HCT116 (cell line): ENCODE measurements around the gene NFIA. TPM values are rescaled to one million over a fixed set of nuclear protein-coding genes. Genes with fewer than 3 reads are reported as not detected.

Source experiments
- ATAC-seq: fragments of 200-7000 bp; cut with Tn5 transposase; 2 replicates; pipeline ENCODE4 v1.9.1; 2020; ENCODE audit warnings: mild to moderate bottlenecking, moderate library complexity
- BruUV-seq: library from RNA; stranded (reverse); fragments of 400-500 nt; replicated peaks from 2 replicates; lab custom pipeline; 2021; lab: Mats Ljungman, UMichigan
- CTCF ChIA-PET: fragments of 300-600 bp; sonication (Branson Sonifier 250); formaldehyde crosslinking; loops from one replicate; lab custom pipeline; 2021; ENCODE audit warnings: antibody characterized with exemption; lab: Charles Lee
- POLR2A ChIA-PET: fragments of 300-600, 350-600 bp; sonication (Branson Sonifier 250); formaldehyde crosslinking; loops from one replicate; lab custom pipeline; 2021; ENCODE audit warnings: antibody characterized with exemption; lab: Charles Lee
- RAD21 ChIA-PET, 2 experiments: fragments of 300-600 bp; sonication (Branson Sonifier 250); formaldehyde crosslinking; loops; one replicate each; lab custom pipeline; 2023; ENCODE audit warnings: low total read pairs in 2 of 2; ENCODE audit not compliant: uncharacterized antibody in 2 of 2, unreplicated experiment in 2 of 2, low non-redundant PET in 1 of 2; lab: Charles Lee
- DNase-seq: peaks from one replicate; pipeline ENCODE4 v3.0.0-alpha.2; 2010; ENCODE audit warnings: low read depth, low spot score
- H2AFZ ChIP-seq: fragments of 200-600 bp; shearing (Covaris generic), sonication (generic); 2 replicates; pipeline ENCODE4 v1.6.1; 2017; ENCODE audit warnings: low read depth, mixed run types, mixed read lengths, antibody characterized with exemption, low read length; ENCODE audit not compliant: poor library complexity, severe bottlenecking
- H3K27ac ChIP-seq: 2 replicates; pipeline ENCODE4 v1.5.1; 2012; ENCODE audit warnings: low read depth, low read length
- H3K27me3 ChIP-seq: fragments of 200-600 bp; sonication (generic); 2 replicates; pipeline ENCODE4 v1.6.1; 2016; ENCODE audit warnings: mixed run types, low read length, mixed read lengths; ENCODE audit not compliant: insufficient read depth
- H3K36me3 ChIP-seq, 2 experiments: fragments of 200-500 bp in 1 of 2; fragments of 200-600 bp in 1 of 2; sonication (Bioruptor generic) in 1 of 2; sonication (generic) in 1 of 2; 2 replicates each; pipeline versions ENCODE4 v1.5.1 to v1.6.1; 2014 to 2016; ENCODE audit warnings: low read length in 2 of 2, inconsistent platforms in 1 of 2, mixed read lengths in 1 of 2, mixed run types in 1 of 2; ENCODE audit not compliant: insufficient read depth in 2 of 2, control insufficient read depth in 1 of 2
- H3K4me1 ChIP-seq, 2 experiments: fragments of 200-600 bp in 1 of 2; sonication (generic) in 1 of 2; 2 replicates each; pipeline versions ENCODE4 v1.5.1 to v1.6.1; 2012 to 2017; ENCODE audit warnings: low read length in 2 of 2, inconsistent platforms in 1 of 2, mild to moderate bottlenecking in 1 of 2, mixed read lengths in 1 of 2, mixed run types in 1 of 2, moderate library complexity in 1 of 2; ENCODE audit not compliant: insufficient read depth in 2 of 2, control insufficient read depth in 1 of 2
- H3K4me2 ChIP-seq: fragments of 200-600 bp; sonication (generic); 2 replicates; pipeline ENCODE4 v1.6.1; 2017; ENCODE audit warnings: mixed run types, low read length, mixed read lengths
- H3K4me3 ChIP-seq, 2 experiments: fragments of 200-600 bp in 1 of 2; sonication (generic) in 1 of 2; replicated peaks in 1 of 2; 2 replicates each; pipeline ENCODE4 v1.5.1; 2011 to 2016; ENCODE audit warnings: low read length in 2 of 2, control low read depth in 1 of 2, low read depth in 1 of 2, mild to moderate bottlenecking in 1 of 2, mixed read lengths in 1 of 2, mixed run types in 1 of 2
- H3K79me2 ChIP-seq: fragments of 200-600 bp; sonication (generic); 2 replicates; pipeline ENCODE4 v1.6.1; 2017; ENCODE audit warnings: mild to moderate bottlenecking, mixed run types, low read length, moderate library complexity, mixed read lengths; ENCODE audit not compliant: insufficient read depth
- H3K9ac ChIP-seq: fragments of 200-600 bp; sonication (generic); 2 replicates; pipeline ENCODE4 v1.6.1; 2016; ENCODE audit warnings: low read length, mixed read lengths
- H3K9me2 ChIP-seq: fragments of 200-600 bp; sonication (generic), shearing (Covaris generic); 2 replicates; pipeline ENCODE4 v1.6.1; 2017; ENCODE audit warnings: mixed run types, mild to moderate bottlenecking, moderate library complexity; ENCODE audit not compliant: insufficient read depth
- H3K9me3 ChIP-seq, 2 experiments: fragments of 200-500 bp in 1 of 2; fragments of 200-600 bp in 1 of 2; sonication (Bioruptor generic) in 1 of 2; sonication (generic) in 1 of 2; 2 replicates each; pipeline ENCODE4 v1.6.1; 2014 to 2017; ENCODE audit warnings: low read length in 2 of 2, mixed read lengths in 2 of 2, inconsistent platforms in 1 of 2, low read depth in 1 of 2, mild to moderate bottlenecking in 1 of 2, mixed run types in 1 of 2, moderate library complexity in 1 of 2; ENCODE audit not compliant: control insufficient read depth in 1 of 2, insufficient read depth in 1 of 2
- H4K20me1 ChIP-seq: fragments of 200-600 bp; sonication (generic), shearing (Covaris generic); 2 replicates; pipeline ENCODE4 v1.6.1; 2017; ENCODE audit warnings: mixed run types, mild to moderate bottlenecking, moderate library complexity; ENCODE audit not compliant: insufficient read depth
- CEBPB ChIP-seq: IDR thresholded peaks from 2 replicates; pipeline ENCODE4 v1.6.1; 2012; ENCODE audit warnings: low read depth
- EGR1 ChIP-seq: IDR thresholded peaks from 2 replicates; pipeline ENCODE4 v1.6.1; 2012; ENCODE audit warnings: low read depth
- ELF1 ChIP-seq: IDR thresholded peaks from 2 replicates; pipeline ENCODE4 v1.6.1; 2012; ENCODE audit warnings: low read depth, borderline replicate concordance
- EZH2phosphoT487 ChIP-seq: fragments of 200-600 bp; IDR thresholded peaks from 2 replicates; pipeline ENCODE4 v1.6.1; 2018; ENCODE audit warnings: antibody characterized with exemption, borderline replicate concordance
- FOSL1 ChIP-seq: IDR thresholded peaks from 2 replicates; pipeline ENCODE4 v1.6.1; 2012; ENCODE audit warnings: low read depth
- JUND ChIP-seq: IDR thresholded peaks from 2 replicates; pipeline ENCODE4 v1.6.1; 2012
- POLR2A ChIP-seq: IDR thresholded peaks from 2 replicates; pipeline ENCODE4 v1.7.0; 2011; ENCODE audit warnings: borderline replicate concordance; ENCODE audit not compliant: insufficient read depth, insufficient read length; ENCODE audit errors: extremely low read depth
- POLR2AphosphoS5 ChIP-seq: IDR thresholded peaks from 2 replicates; pipeline ENCODE4 v1.6.1; 2011; ENCODE audit warnings: mild to moderate bottlenecking, low read depth, low read length, moderate library complexity
- RAD21 ChIP-seq: IDR thresholded peaks from 2 replicates; pipeline ENCODE4 v1.6.1; 2012; ENCODE audit warnings: low read depth, mild to moderate bottlenecking
- SIN3A ChIP-seq: IDR thresholded peaks from 2 replicates; pipeline ENCODE4 v1.6.1; 2012; ENCODE audit warnings: low read depth
- SP1 ChIP-seq: IDR thresholded peaks from 2 replicates; pipeline ENCODE4 v1.6.1; 2012; ENCODE audit warnings: low read depth
- TCF7L2 ChIP-seq: IDR thresholded peaks from 2 replicates; pipeline ENCODE4 v1.7.0; 2011; ENCODE audit warnings: borderline replicate concordance, inconsistent platforms; ENCODE audit not compliant: insufficient read depth, insufficient read length; ENCODE audit errors: extremely low read depth
- YY1 ChIP-seq: IDR thresholded peaks from 2 replicates; pipeline ENCODE4 v1.6.1; 2011; ENCODE audit warnings: low read length, low read depth, moderate library complexity, mild to moderate bottlenecking; ENCODE audit not compliant: insufficient replicate concordance; ENCODE audit errors: extremely low read depth
- ZFX ChIP-seq: fragments of 450-650 bp; IDR thresholded peaks from 2 replicates; pipeline ENCODE4 v1.6.1; 2017
- intact Hi-C: fragments of 100-400 bp; cut with micrococcal nuclease; formaldehyde crosslinking; loops from 2 replicates; pipeline ENCODE4 v1.10.0; 2022
- total RNA-seq: library from RNA; stranded (reverse); gene quantifications from one replicate; pipeline ENCODE4 v1.2.1, GENCODE V29; 2021; ENCODE audit not compliant: unreplicated experiment
- TF ChIP-seq, protein P1 (sequence below): IDR thresholded peaks from 2 replicates; pipeline ENCODE4 v1.6.1; 2011; ENCODE audit warnings: mild to moderate bottlenecking, low read length, moderate library complexity; ENCODE audit not compliant: insufficient replicate concordance; ENCODE audit errors: extremely low read depth
- TF ChIP-seq, protein P2 (sequence below): IDR thresholded peaks from 2 replicates; pipeline ENCODE4 v1.6.1; 2012
- TF ChIP-seq, protein P3 (sequence below), 3 experiments: fragments of 200-600 bp in 1 of 3; sonication (generic) in 1 of 3; IDR thresholded peaks in 2 of 3; conservative IDR thresholded peaks in 1 of 3; 2 replicates each; pipeline ENCODE4 v1.5.1; 2012 to 2017; ENCODE audit warnings: low read depth in 2 of 3, low read length in 2 of 3, antibody characterized with exemption in 1 of 3, borderline replicate concordance in 1 of 3, control low read depth in 1 of 3, mild to moderate bottlenecking in 1 of 3, mixed read lengths in 1 of 3, mixed run types in 1 of 3, moderate library complexity in 1 of 3; ENCODE audit not compliant: insufficient read depth in 1 of 3
- TF ChIP-seq, protein P4 (sequence below): IDR thresholded peaks from 2 replicates; pipeline ENCODE4 v1.6.1; 2012

Gene NFIA
- total RNA-seq, 1 experiment from 2014 or later, result 17.2 TPM

DNA sequence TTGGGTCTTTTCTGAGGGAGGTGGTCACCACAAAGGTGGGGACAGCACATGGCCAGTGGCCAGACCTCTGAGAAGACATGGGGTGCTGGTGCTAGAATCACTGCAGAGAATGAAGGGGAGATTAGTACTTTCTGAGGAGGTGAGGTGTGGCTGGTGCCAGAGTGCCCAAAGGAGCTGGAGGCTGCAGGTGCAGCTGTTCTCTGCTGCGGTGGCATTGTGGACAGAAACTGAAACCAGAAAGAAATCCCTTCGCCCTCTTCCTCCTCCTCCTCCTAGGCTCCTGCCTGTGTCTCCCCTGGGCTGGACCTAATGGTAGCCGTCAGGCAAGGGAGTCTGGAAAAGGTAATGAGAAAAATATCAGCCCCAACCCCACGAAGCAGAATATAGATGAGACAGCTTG, 380.9 kb downstream of the NFIA start:
- BruUV-seq, result no TSS peak
- ATAC-seq (no peak), DNase-seq (no peak)

More for the DNA sequence above, 380.9 kb downstream of the NFIA start:
- intact Hi-C loops, result no loop called here
- Histone ChIP-seq H2AFZ (no peak overlapping the region), H3K4me2 (no peak overlapping the region), H3K9me3 (no peaks in the 10 kb centered on the region), H3K4me3 (no peak overlapping the region), H4K20me1 (no peaks in the 10 kb centered on the region), H3K27ac (no peak overlapping the region), H3K9ac (no peak overlapping the region), H3K4me1 (no peaks in the 10 kb centered on the region), H3K79me2 (no peaks in the 10 kb centered on the region), H3K9me2 (no peaks in the 10 kb centered on the region), H3K27me3 (no peaks in the 10 kb centered on the region), H3K36me3 (no peaks in the 10 kb centered on the region)
- ChIA-PET POLR2A (no interaction called here), CTCF (no interaction called here), RAD21 (no interaction called here)
- TF ChIP-seq, protein P1, sequence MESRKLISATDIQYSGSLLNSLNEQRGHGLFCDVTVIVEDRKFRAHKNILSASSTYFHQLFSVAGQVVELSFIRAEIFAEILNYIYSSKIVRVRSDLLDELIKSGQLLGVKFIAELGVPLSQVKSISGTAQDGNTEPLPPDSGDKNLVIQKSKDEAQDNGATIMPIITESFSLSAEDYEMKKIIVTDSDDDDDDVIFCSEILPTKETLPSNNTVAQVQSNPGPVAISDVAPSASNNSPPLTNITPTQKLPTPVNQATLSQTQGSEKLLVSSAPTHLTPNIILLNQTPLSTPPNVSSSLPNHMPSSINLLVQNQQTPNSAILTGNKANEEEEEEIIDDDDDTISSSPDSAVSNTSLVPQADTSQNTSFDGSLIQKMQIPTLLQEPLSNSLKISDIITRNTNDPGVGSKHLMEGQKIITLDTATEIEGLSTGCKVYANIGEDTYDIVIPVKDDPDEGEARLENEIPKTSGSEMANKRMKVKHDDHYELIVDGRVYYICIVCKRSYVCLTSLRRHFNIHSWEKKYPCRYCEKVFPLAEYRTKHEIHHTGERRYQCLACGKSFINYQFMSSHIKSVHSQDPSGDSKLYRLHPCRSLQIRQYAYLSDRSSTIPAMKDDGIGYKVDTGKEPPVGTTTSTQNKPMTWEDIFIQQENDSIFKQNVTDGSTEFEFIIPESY, result no peak
- TF ChIP-seq POLR2AphosphoS5, result no peak
- TF ChIP-seq CEBPB, result no peak
- TF ChIP-seq JUND, result no peak
- no peak for TF ChIP-seq YY1
- no peak for TF ChIP-seq EZH2phosphoT487
- no peak for TF ChIP-seq SP1
- no peak for TF ChIP-seq ZFX
- TF ChIP-seq SIN3A, result no peak
- TF ChIP-seq, protein P2, sequence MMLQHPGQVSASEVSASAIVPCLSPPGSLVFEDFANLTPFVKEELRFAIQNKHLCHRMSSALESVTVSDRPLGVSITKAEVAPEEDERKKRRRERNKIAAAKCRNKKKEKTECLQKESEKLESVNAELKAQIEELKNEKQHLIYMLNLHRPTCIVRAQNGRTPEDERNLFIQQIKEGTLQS, result no peak
- TF ChIP-seq POLR2A, result no peak
- TF ChIP-seq ELF1, result no peak
- TF ChIP-seq, protein P3, sequence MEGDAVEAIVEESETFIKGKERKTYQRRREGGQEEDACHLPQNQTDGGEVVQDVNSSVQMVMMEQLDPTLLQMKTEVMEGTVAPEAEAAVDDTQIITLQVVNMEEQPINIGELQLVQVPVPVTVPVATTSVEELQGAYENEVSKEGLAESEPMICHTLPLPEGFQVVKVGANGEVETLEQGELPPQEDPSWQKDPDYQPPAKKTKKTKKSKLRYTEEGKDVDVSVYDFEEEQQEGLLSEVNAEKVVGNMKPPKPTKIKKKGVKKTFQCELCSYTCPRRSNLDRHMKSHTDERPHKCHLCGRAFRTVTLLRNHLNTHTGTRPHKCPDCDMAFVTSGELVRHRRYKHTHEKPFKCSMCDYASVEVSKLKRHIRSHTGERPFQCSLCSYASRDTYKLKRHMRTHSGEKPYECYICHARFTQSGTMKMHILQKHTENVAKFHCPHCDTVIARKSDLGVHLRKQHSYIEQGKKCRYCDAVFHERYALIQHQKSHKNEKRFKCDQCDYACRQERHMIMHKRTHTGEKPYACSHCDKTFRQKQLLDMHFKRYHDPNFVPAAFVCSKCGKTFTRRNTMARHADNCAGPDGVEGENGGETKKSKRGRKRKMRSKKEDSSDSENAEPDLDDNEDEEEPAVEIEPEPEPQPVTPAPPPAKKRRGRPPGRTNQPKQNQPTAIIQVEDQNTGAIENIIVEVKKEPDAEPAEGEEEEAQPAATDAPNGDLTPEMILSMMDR (IDR thresholded peaks at IDR 0.05 in 2 of 3, conservative IDR thresholded peaks at IDR 0.05 in 1 of 3; ENCODE audit: borderline replicate concordance in 1 of 3, insufficient read depth in 1 of 3, low read depth in 2 of 3, low read length in 2 of 3), result no peak
- no peak for TF ChIP-seq EGR1
- TF ChIP-seq TCF7L2, result no peak
- no peak for TF ChIP-seq FOSL1
- TF ChIP-seq, protein P4, sequence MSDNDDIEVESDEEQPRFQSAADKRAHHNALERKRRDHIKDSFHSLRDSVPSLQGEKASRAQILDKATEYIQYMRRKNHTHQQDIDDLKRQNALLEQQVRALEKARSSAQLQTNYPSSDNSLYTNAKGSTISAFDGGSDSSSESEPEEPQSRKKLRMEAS, result no peak
- TF ChIP-seq RAD21, result no peak
